Measurements from ENCODE around the gene CCDC138.

DNA sequence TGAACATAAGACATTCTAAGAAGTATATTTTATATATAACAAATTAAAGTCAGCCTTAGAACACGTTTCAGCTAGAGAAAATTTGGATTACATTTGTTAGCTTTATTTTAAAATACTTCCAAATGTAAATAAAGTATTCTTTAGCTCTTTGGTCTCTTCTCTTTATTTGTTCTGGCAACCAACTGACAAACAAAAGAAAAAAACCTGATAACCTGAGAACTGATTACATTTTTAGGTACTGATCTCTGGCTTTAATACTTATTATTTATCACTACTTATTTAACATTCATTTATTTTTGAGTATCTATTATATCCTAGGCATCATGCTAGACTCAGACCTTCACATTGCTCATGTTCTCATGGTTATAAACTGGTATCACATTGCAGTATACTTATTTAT is 18.5 kb downstream of the CCDC138 start:
- no peak for TF ChIP-seq POLR2A (IDR thresholded peaks at IDR 0.05; ENCODE audit: low read depth, low read length)
- no peak for TF ChIP-seq POLR2AphosphoS5 (IDR thresholded peaks at IDR 0.05; ENCODE audit: low read depth, low read length)
- no peak for TF ChIP-seq TAF1 (IDR thresholded peaks at IDR 0.05; ENCODE audit: borderline replicate concordance, low read depth, low read length)
